ENCODE data around the gene FBXW8.

Gene FBXW8

DNA sequence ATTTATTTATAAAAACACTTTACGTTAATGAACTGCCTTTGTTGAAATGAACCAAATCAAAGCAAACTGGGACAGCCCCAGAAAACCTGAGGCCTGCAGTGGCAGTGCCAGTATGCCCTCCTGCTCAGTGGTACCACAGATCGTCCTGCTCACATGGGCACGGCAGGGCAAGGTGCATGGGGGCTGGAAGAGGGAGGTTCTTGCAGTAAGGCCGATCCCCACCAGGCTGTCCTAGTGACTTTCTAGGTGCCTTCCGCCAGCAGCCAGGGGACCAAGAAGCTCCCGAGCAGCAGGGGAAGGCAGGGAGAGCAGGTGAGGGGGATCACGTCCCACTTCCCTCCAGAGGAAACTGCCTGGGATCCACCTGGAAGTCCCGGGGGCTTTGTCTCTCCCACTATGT is 124.5 kb downstream of the FBXW8 start:
- no peak overlapping the region for H3K27ac ChIP-seq (ENCODE audit: low read depth, low read length)
- H3K79me2 ChIP-seq (ENCODE audit: control insufficient read depth, low read length), result no peaks in the 10 kb centered on the region
- TF ChIP-seq EZH2phosphoT487 (IDR thresholded peaks at IDR 0.05; ENCODE audit: borderline replicate concordance, low read length), result no peak
- TF ChIP-seq, protein P1, sequence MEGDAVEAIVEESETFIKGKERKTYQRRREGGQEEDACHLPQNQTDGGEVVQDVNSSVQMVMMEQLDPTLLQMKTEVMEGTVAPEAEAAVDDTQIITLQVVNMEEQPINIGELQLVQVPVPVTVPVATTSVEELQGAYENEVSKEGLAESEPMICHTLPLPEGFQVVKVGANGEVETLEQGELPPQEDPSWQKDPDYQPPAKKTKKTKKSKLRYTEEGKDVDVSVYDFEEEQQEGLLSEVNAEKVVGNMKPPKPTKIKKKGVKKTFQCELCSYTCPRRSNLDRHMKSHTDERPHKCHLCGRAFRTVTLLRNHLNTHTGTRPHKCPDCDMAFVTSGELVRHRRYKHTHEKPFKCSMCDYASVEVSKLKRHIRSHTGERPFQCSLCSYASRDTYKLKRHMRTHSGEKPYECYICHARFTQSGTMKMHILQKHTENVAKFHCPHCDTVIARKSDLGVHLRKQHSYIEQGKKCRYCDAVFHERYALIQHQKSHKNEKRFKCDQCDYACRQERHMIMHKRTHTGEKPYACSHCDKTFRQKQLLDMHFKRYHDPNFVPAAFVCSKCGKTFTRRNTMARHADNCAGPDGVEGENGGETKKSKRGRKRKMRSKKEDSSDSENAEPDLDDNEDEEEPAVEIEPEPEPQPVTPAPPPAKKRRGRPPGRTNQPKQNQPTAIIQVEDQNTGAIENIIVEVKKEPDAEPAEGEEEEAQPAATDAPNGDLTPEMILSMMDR (IDR thresholded peaks at IDR 0.05; ENCODE audit: low read depth, low read length, poor library complexity, severe bottlenecking), result no peak
- peaks cover 17% of the 10 kb centered on the region for H3K27me3 ChIP-seq (ENCODE audit: control insufficient read depth, low read length)
- H3K9me3 ChIP-seq (ENCODE audit: control insufficient read depth, insufficient read depth, low read length), result no peaks in the 10 kb centered on the region
- H3K36me3 ChIP-seq (ENCODE audit: control insufficient read depth, low read length), result peaks cover 2% of the 10 kb centered on the region; the same call in 1 of the 2 replicates
- H3K9me2 ChIP-seq (replicated peaks; ENCODE audit: control insufficient read depth, low read length), result no peaks in the 10 kb centered on the region
- H3F3A ChIP-seq (ENCODE audit: control insufficient read depth, insufficient read depth), result no peaks in the 10 kb centered on the region
- no peaks in the 10 kb centered on the region for H4K20me1 ChIP-seq (ENCODE audit: control insufficient read depth, insufficient read depth, low read depth, low read length)
- peaks cover 26% of the 10 kb centered on the region for H3K4me1 ChIP-seq (ENCODE audit: control insufficient read depth, low read length)
- no peak overlapping the region for H3K4me2 ChIP-seq (ENCODE audit: low read length)
- no peak overlapping the region for H3K4me3 ChIP-seq (ENCODE audit: low read length)

DNA sequence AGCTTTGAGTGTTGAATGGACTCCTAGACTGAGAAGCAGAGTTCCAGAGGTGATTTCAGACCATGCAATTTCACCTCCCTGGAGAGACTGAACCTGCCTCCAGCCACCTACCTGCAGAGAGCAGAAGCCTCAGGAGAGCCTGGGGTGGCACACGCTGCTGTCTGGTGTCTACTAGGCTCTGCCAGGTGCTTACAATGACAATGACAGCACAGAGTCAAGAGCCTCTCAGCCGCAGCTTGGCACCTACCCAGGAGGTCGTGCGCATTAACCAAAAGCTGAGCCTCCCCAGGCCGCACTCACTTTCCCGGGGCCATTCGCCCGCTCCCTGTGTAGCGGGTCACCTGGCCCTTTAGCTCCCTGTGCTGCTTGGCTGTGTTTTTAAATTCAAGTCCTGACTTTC is 125.3 kb downstream of the FBXW8 start:
- no peak overlapping the region for H3K4me3 ChIP-seq (ENCODE audit: low read length)
- no peaks in the 10 kb centered on the region for H4K20me1 ChIP-seq (ENCODE audit: control insufficient read depth, insufficient read depth, low read depth, low read length)
- no peaks in the 10 kb centered on the region for H3F3A ChIP-seq (ENCODE audit: control insufficient read depth, insufficient read depth)
- H3K9me3 ChIP-seq (ENCODE audit: control insufficient read depth, insufficient read depth, low read length), result no peaks in the 10 kb centered on the region
- no peak overlapping the region for H3K27ac ChIP-seq (ENCODE audit: low read depth, low read length)
- TF ChIP-seq EZH2phosphoT487 (IDR thresholded peaks at IDR 0.05; ENCODE audit: borderline replicate concordance, low read length), result no peak
- TF ChIP-seq, protein P1 (IDR thresholded peaks at IDR 0.05; ENCODE audit: low read depth, low read length, poor library complexity, severe bottlenecking), result no peak
- peaks cover 20% of the 10 kb centered on the region for H3K4me1 ChIP-seq (ENCODE audit: control insufficient read depth, low read length)
- H3K27me3 ChIP-seq (ENCODE audit: control insufficient read depth, low read length), result peaks cover 17% of the 10 kb centered on the region
- H3K9me2 ChIP-seq (replicated peaks; ENCODE audit: control insufficient read depth, low read length), result no peaks in the 10 kb centered on the region
- no peaks in the 10 kb centered on the region for H3K79me2 ChIP-seq (ENCODE audit: control insufficient read depth, low read length)
- H3K36me3 ChIP-seq (ENCODE audit: control insufficient read depth, low read length), result no peaks in the 10 kb centered on the region
- H3K4me2 ChIP-seq (ENCODE audit: low read length), result no peak overlapping the region

DNA sequence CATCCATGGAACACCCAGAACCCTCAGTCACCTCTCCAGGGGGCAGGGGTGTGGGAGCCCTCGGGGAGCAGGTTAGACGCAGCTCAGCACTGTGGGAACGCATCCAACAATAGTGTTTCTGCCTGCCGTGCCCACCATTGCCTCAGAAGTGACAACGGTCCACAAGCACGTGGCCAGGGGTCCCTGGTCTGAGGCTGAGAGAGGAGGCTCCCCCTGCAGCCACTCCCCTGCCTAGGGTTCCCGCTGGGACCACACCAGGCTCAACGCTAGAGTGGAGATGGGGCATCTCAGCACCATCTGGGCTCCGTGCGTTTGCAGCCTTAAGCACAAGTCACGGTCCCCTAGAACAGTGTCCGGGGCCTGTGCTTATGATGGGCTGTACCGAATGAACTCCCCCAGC is 125.8 kb downstream of the FBXW8 start:
- Histone ChIP-seq H3F3A (ENCODE audit: control insufficient read depth, insufficient read depth) (no peaks in the 10 kb centered on the region), H3K27me3 (ENCODE audit: control insufficient read depth, low read length) (peaks cover 17% of the 10 kb centered on the region), H3K79me2 (ENCODE audit: control insufficient read depth, low read length) (no peaks in the 10 kb centered on the region), H4K20me1 (ENCODE audit: control insufficient read depth, insufficient read depth, low read depth, low read length) (no peaks in the 10 kb centered on the region), H3K4me2 (ENCODE audit: low read length) (no peak overlapping the region), H3K27ac (ENCODE audit: low read depth, low read length) (no peak overlapping the region), H3K9me2 (replicated peaks; ENCODE audit: control insufficient read depth, low read length) (no peaks in the 10 kb centered on the region), H3K4me3 (ENCODE audit: low read length) (no peak overlapping the region), H3K36me3 (ENCODE audit: control insufficient read depth, low read length) (no peaks in the 10 kb centered on the region), H3K9me3 (ENCODE audit: control insufficient read depth, insufficient read depth, low read length) (no peaks in the 10 kb centered on the region), H3K4me1 (ENCODE audit: control insufficient read depth, low read length) (peaks cover 15% of the 10 kb centered on the region)
- TF ChIP-seq, protein P1 (IDR thresholded peaks at IDR 0.05; ENCODE audit: low read depth, low read length, poor library complexity, severe bottlenecking), result no peak
